Activated CD4-positive, alpha-beta T cell treated with anti-CD3 and anti-CD28 coated beads for 36 hours (primary cell): ENCODE results near the gene ATAD5. TPM values are rescaled to one million over a fixed set of nuclear protein-coding genes. Genes with fewer than 3 reads are reported as not detected.
"Not testable (repeated sequence)": the region's sequence is repeated elsewhere in the genome, so short reads cannot be mapped to it uniquely, and the experiment has no call there.

Experiments
- ATAC-seq: fragments of 200-7000 bp; cut with Tn5 transposase; one replicate; pipeline ENCODE4 v1.10.0; 2021; ENCODE audit warnings: mild to moderate bottlenecking, moderate library complexity
- CTCF ChIA-PET: fragments of 350-600 bp; sonication (Branson Sonifier 250); formaldehyde crosslinking; loops from one replicate; lab custom pipeline; 2021; ENCODE audit warnings: antibody characterized with exemption; lab: Charles Lee
- POLR2A ChIA-PET: fragments of 350-600 bp; sonication (Branson Sonifier 250); formaldehyde crosslinking; loops from one replicate; lab custom pipeline; 2021; ENCODE audit warnings: antibody characterized with exemption, inconsistent platforms; lab: Charles Lee
- DNase-seq: peaks from one replicate; pipeline ENCODE4 v3.0.0-alpha.2; 2020
- H3K27ac Mint-ChIP-seq: one replicate; pipeline ENCODE4 v1.8.0; 2021; ENCODE audit warnings: mixed read lengths
- H3K27me3 Mint-ChIP-seq: one replicate; pipeline ENCODE4 v1.8.0; 2021; ENCODE audit warnings: mixed read lengths
- H3K36me3 Mint-ChIP-seq: one replicate; pipeline ENCODE4 v1.8.0; 2021; ENCODE audit warnings: low read depth, mixed read lengths
- H3K4me1 Mint-ChIP-seq: one replicate; pipeline ENCODE4 v1.8.0; 2021; ENCODE audit warnings: mixed read lengths
- H3K4me3 Mint-ChIP-seq: one replicate; pipeline ENCODE4 v1.8.0; 2021; ENCODE audit warnings: mild to moderate bottlenecking, moderate library complexity, mixed read lengths
- H3K9me3 Mint-ChIP-seq: one replicate; pipeline ENCODE4 v1.8.0; 2021; ENCODE audit warnings: low read depth, mixed read lengths
- intact Hi-C, 2 experiments: fragments of 100-400 bp; cut with DNase I in 1 of 2; cut with micrococcal nuclease in 1 of 2; formaldehyde crosslinking; loops; one replicate each; pipeline versions ENCODE4 v1.14.2 to v1.15.1; 2022 to 2024; cut with DNase I, micrococcal nuclease
- total RNA-seq, 2 experiments: library from RNA; stranded (reverse); gene quantifications; one replicate each; pipeline ENCODE4 v1.2.3, GENCODE V29; 2021

ATAD5 gene
- total RNA-seq, 2 experiments from 2014 or later, result 33.1 to 40.8 TPM

GRCh38 chr17:30854146-30854545 is 22.4 kb downstream of the ATAD5 start:
- Mint-ChIP-seq H3K9me3 (no peaks in the 10 kb centered on the region), H3K36me3 (peaks cover 36% of the 10 kb centered on the region), H3K4me3 (no peak overlapping the region), H3K4me1 (no peaks in the 10 kb centered on the region), H3K27me3 (no peaks in the 10 kb centered on the region), H3K27ac (no peak overlapping the region)
- intact Hi-C loops, result no loop called here
- DNase-seq (no peak), ATAC-seq (no peak)
- ChIA-PET POLR2A (no interaction called here), CTCF (interaction anchor here (0.7 kb wide), 1 partner anchor 340 kb away, joined by 4 read pairs; no protein-coding TSS in a partner anchor)

DNA sequence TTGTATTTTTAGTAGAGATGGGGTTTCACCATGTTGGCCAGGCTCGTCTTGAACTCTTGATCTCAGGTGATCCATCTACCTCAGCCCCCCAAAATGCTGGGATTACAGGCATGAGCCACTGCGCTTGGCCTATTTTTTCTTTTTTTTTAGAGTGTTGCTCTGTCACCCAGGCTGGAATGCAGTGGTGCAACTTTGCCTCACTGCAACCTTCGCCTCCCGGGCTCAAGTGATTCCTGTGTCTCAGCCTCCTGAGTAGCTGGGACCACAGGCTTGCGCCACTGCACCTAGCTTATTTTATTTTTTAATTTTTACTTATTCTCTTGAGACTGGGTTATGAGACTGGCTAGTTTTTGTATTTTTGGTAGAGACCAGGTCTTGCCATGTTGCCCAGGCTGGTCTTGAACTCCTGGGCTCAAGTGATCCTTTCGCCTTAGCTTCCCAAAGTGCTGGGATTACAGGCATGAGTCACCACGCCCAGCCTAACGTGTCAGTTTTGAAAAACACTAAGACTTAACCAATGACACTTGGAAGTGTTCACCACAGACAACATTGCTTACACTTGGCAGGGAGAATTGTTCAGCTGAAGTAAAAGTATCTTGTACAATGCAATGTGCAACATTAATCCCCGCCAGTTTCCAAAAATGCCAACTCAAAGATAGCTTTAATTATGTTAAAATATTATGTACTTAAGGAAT is 26.9 kb downstream of the ATAD5 start:
- ChIA-PET CTCF (interaction anchor here (0.7 kb wide), 1 partner anchor 15 kb away, joined by 3 read pairs; no protein-coding TSS in a partner anchor), POLR2A (no interaction called here)
- Mint-ChIP-seq H3K27me3 (no peaks in the 10 kb centered on the region), H3K4me1 (no peaks in the 10 kb centered on the region), H3K27ac (no peak overlapping the region), H3K9me3 (no peaks in the 10 kb centered on the region), H3K4me3 (no peak overlapping the region), H3K36me3 (peaks cover 29% of the 10 kb centered on the region)
- no peak for DNase-seq
- ATAC-seq, result no peak
- intact Hi-C loops, result no loop called here

DNA sequence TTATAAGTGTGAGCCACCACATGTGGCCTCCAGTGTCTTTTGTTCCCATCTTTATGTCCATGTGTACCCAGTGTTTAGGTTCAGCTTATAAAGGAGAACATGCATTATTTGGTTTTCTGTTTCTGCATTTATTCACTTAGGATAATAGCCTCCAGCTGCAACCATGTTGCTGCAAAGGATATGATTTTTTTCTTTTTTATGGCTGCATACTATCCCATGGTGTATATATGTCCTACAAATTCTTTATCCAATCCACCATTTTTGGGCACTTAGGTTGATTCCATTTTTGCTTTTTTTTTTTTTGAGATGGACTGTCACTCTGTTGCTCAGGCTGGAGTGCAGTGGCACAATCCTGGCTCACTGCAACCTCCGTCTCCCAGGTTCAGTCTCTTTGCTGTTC is 32.9 kb downstream of the ATAD5 start:
- Mint-ChIP-seq H3K9me3 (no peaks in the 10 kb centered on the region), H3K27me3 (no peaks in the 10 kb centered on the region), H3K4me1 (no peaks in the 10 kb centered on the region), H3K36me3 (peaks cover 37% of the 10 kb centered on the region), H3K4me3 (no peak overlapping the region), H3K27ac (no peak overlapping the region)
- ATAC-seq, result no peak
- ChIA-PET CTCF (no interaction called here), POLR2A (no interaction called here)
- intact Hi-C loops, result no loop called here
- no peak for DNase-seq

DNA sequence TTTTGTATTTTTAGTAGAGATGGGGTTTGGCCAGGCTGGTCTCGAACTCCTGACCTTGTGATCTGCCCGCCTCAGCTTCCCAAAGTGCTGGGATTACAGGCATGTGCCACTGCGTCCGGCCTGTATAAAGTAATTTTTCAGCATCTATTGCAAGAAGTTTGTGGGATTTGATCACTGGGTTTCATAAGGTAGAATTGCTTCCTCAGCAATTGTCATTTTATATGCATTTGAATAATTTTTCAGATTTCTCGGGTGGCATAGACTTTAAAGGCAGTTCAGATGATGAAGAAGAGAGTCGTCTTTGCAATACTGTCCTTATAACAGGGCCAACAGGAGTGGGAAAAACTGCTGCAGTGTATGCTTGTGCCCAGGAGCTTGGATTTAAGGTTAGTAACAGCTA is 37.2 kb downstream of the ATAD5 start:
- ATAC-seq (no peak), DNase-seq (no peak)
- Mint-ChIP-seq H3K4me3 (no peak overlapping the region), H3K27me3 (no peaks in the 10 kb centered on the region), H3K27ac (no peak overlapping the region), H3K36me3 (peaks cover 37% of the 10 kb centered on the region), H3K4me1 (no peaks in the 10 kb centered on the region), H3K9me3 (no peaks in the 10 kb centered on the region)
- ChIA-PET CTCF (interaction anchor here (1.0 kb wide), 2 partner anchors 19 to 24 kb away, joined by 3 read pairs; no protein-coding TSS in a partner anchor), POLR2A (no interaction called here)
- intact Hi-C loops, result no loop called here

DNA sequence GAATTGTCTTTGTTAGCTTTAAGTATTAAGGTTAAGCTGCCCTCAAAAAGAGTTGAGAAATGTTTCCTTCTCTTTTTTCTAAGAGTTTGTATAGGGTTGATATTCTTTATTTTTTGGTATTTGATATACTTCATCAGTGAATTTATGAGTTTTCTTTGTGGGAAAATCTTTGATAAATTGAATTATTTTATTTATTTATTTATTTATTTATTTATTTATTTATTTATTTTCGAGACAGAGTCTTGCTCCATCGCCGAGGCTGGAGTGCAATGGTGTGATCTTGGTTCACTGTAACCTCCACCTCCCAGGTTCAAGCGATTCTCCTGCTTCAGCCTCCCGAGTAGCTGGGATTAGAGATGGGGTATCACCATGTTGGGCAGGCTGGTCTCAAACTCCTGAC is 54.4 kb downstream of the ATAD5 start:
- no peak overlapping the region for H3K4me3 Mint-ChIP-seq
- no peaks in the 10 kb centered on the region for H3K4me1 Mint-ChIP-seq
- CTCF ChIA-PET, result interaction anchor here (0.6 to 1.5 kb wide), 4 partner anchors 11 to 233 kb away, joined by 3 to 4 read pairs (median 3); no protein-coding TSS in a partner anchor

DNA sequence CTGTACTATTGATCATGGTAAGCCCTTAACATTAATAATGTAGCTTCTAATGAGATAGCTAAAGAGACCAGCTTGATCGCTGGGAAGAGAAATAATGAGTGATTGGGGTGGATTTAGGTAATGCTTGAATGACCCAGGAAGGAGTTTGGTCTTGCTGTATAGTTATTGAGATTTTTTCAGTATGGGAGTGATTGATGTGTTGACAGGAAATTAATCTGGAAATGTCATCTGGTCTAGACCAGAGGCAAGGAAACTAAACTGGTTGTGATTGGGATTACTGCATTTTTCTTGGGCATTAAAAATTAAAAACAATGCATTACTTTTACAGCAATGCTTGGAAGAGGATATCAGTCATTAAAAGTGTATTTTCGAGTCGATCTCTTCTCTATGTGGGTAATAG is 62.5 kb downstream of the ATAD5 start:
- POLR2A ChIA-PET, result no interaction called here
- ATAC-seq, result no peak
- Mint-ChIP-seq H3K27ac (no peak overlapping the region), H3K4me3 (no peak overlapping the region), H3K27me3 (no peaks in the 10 kb centered on the region), H3K36me3 (peaks cover 18% of the 10 kb centered on the region), H3K4me1 (no peaks in the 10 kb centered on the region), H3K9me3 (no peaks in the 10 kb centered on the region)
- CTCF ChIA-PET, result interaction anchor here (1.1 kb wide), 1 partner anchor 11 kb away, joined by 4 read pairs; no protein-coding TSS in a partner anchor
- no peak for DNase-seq
- intact Hi-C loops, result no loop called here

More for the DNA sequence above, 54.4 kb downstream of the ATAD5 start:
- POLR2A ChIA-PET, result interaction anchor here (0.7 kb wide), 1 partner anchor 79 kb away, joined by 3 read pairs; no protein-coding TSS in a partner anchor
- ATAC-seq, result no peak
- Mint-ChIP-seq H3K27ac (no peak overlapping the region), H3K36me3 (peaks cover 7% of the 10 kb centered on the region), H3K9me3 (no peaks in the 10 kb centered on the region), H3K27me3 (no peaks in the 10 kb centered on the region)
- intact Hi-C loops, result no loop called here
- no peak for DNase-seq

DNA sequence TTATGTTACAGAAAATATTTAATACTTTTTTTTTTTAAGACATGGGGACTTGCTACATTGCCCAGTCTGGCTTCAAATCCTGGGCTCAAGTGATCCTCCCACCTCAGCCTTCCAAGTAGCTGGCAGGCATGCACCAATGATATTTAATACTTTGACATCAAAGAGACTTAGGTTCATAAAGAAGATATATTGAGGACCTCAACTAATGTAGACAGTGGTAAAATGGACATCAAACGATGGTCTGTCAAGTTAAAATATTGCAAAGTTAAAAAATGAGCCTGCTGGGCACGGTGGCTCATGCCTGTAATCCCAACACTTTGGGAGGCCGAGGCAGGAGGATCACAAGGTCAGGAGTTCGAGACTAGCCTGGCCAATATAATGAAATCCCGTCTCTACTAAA is 65.5 kb downstream of the ATAD5 start:
- Mint-ChIP-seq H3K36me3 (peaks cover 25% of the 10 kb centered on the region), H3K4me3 (no peak overlapping the region), H3K4me1 (peaks cover 6% of the 10 kb centered on the region), H3K27ac (no peak overlapping the region), H3K9me3 (no peaks in the 10 kb centered on the region), H3K27me3 (no peaks in the 10 kb centered on the region)
- intact Hi-C loops, result no loop called here
- no peak for DNase-seq
- CTCF ChIA-PET, result no interaction called here
- POLR2A ChIA-PET, result no interaction called here
- no peak for ATAC-seq

DNA sequence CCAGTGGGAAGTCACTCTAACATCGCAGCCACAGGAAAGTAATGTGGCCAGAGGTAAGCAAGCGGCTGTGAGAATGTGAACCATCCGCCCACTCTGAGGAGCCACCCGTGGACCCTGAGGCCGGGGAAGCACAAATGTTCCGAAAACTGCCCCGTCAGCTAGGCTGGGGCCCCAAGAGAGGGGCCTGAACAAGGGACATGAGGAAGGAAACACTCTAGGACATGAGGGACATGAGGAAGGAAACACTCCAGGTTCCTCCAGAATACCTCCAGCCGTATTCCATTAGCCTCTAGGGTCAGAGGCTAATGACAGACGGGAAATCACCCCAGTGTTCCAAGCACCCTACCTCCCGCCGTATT is 74.0 kb downstream of the ATAD5 start:
- CTCF ChIA-PET, result interaction anchor here (1.7 kb wide), 1 partner anchor 309 kb away, joined by 3 read pairs; no protein-coding TSS in a partner anchor
- peaks cover 10% of the 10 kb centered on the region for H3K36me3 Mint-ChIP-seq
- intact Hi-C loops, result loop anchor here (1.0 to 10.0 kb wide), 4 partner anchors 66 to 309 kb away; partner anchors contain the start of genes RNF135 (in 2 of the 2) and NF1 (in 1 of the 2)

DNA sequence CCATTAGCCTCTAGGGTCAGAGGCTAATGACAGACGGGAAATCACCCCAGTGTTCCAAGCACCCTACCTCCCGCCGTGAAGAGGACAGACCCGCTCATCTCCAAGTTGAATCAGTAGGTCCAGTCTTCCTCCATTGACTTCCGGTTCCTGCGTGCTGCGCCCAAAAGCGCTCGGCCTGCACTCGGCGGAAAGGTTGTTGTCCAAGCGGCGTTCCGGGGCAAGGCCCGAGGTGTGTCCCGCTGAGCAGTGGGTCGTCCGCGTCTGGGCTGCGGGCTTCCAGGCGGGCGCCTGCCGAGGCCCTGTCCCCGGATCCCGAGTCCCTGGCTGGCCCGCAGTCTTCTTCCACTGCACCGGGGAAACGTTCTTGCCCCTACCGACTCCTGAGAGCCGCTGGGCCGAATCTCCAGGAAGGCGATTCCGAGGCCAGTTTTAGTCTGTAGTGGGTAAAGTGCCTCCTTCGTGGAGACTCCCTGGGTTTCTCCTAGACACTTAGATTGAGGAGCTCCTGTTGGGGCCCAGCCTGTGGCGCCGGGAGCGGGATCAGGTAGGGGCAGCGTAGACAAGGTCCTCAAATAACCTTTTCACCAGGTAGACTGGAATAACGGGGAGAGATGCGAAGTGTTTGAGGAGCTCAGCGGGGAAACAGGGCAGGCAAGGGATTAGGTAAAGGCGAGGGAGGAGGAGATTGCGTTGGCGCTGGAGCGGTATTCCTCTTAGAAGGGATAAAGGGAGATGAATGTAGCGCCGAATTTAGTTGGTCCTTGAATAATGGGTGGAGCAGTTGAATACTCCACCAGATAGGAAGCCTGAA is 74.5 kb downstream of the ATAD5 start, which contains the start of gene TEFM:
Gene TEFM, minus strand, starts transcription at position 138 of the 811 bp plus-strand sequence. Its CDS starts 40 bp downstream, at position 98.
- Mint-ChIP-seq H3K27ac (peak within 1 kb of the TSS; percentile 87), H3K36me3 (peaks cover 10% of the 10 kb centered on the region), H3K4me1 (peaks cover 41% of the 10 kb centered on the region), H3K9me3 (no peaks in the 10 kb centered on the region), H3K27me3 (no peaks in the 10 kb centered on the region), H3K4me3 (peak within 1 kb of the TSS; percentile 88)
- CTCF ChIA-PET, result interaction anchor here (0.7 to 1.7 kb wide), 3 partner anchors 10 to 1993 kb away, joined by 3 to 5 read pairs (median 3); no protein-coding TSS in a partner anchor
- DNase-seq (peak; percentile 93), ATAC-seq (peak; percentile 97)
- intact Hi-C loops, result loop anchor here (1.0 to 10.0 kb wide), 4 partner anchors 65 to 308 kb away; partner anchors contain the start of genes RNF135 (in 2 of the 2) and NF1 (in 1 of the 2)
- POLR2A ChIA-PET, result no interaction called here

More for the DNA sequence above, 74.0 kb downstream of the ATAD5 start:
- POLR2A ChIA-PET, result no interaction called here
- peaks cover 41% of the 10 kb centered on the region for H3K4me1 Mint-ChIP-seq
- ATAC-seq (peak; percentile 28), DNase-seq (peak; percentile 32)
- H3K9me3 Mint-ChIP-seq, result no peaks in the 10 kb centered on the region
- no peaks in the 10 kb centered on the region for H3K27me3 Mint-ChIP-seq
- peak overlapping the region; percentile 88 for H3K4me3 Mint-ChIP-seq
- H3K27ac Mint-ChIP-seq, result peak overlapping the region; percentile 87

DNA sequence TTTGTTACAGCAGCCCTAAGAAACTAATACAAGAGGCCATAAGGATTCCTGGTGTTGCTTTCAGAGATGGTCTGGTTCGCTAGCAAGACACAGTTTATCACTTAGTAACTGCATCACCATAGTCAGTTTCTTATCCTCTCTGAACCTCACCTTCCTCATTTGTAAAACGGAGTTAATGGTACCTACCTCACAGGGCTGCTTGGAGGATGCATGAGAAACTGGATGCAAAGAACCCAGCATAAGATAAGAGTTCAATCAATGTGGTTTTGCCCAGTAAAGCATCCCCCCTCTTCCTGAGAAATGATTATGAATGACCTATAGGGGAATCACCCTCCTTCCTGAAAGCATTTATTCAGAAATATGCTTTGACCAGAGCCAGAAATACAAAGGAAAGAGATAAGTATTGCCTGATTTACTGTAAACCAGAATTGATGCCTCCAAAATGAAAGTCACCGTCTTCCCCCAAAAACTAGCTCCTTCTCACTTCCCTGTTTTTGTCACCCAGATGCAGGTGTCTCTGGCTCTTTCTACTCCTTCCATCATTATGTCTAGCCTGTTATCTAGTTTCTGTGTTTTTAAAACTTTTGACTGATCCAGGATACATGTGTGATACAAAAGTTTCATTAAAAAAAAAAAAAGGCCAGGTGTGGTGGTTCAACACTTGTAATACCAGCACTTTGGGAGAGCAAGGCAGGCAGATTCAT is 77.1 kb downstream of the ATAD5 start:
- ChIA-PET CTCF (interaction anchor here (0.5 to 0.6 kb wide), 3 partner anchors 36 to 709 kb away, joined by 3 to 5 read pairs (median 5); no protein-coding TSS in a partner anchor), POLR2A (no interaction called here)
- Mint-ChIP-seq H3K36me3 (peaks cover 2% of the 10 kb centered on the region), H3K27ac (no peak overlapping the region), H3K27me3 (no peaks in the 10 kb centered on the region), H3K4me1 (peaks cover 31% of the 10 kb centered on the region), H3K9me3 (no peaks in the 10 kb centered on the region), H3K4me3 (no peak overlapping the region)
- no peak for ATAC-seq
- intact Hi-C loops, result loop anchor here (5.0 to 10.0 kb wide), 2 partner anchors 63 to 306 kb away; partner anchors contain the start of gene RNF135 (in 1 of the 2)
- DNase-seq, result no peak

DNA sequence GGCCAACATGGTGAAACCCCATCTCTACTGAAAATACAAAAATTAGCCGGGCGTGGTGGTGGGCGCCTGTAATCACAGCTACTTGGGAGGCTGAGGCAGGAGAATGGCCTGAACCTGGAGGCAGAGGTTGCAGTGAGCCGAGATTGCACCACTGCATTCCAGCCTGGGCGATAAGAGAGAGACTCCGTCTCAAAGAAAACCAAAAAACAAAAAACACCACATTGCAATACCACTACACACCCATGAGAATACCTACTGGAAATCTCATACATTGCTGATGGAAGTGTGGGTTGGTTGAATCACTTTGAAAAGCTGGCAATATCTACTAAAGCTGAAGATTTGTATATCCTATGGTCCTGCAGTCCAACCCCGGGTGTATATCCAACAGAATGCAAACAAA is 78.4 kb downstream of the ATAD5 start:
- H3K27me3 Mint-ChIP-seq, H3K36me3 Mint-ChIP-seq, H3K27ac Mint-ChIP-seq, CTCF ChIA-PET, DNase-seq, POLR2A ChIA-PET, ATAC-seq, H3K4me3 Mint-ChIP-seq, intact Hi-C loops, H3K9me3 Mint-ChIP-seq: not testable (repeated sequence)
- H3K4me1 Mint-ChIP-seq, result peaks cover 24% of the 10 kb centered on the region
